NCI-H510A (cell line): ENCODE results near the gene GUCY2D.
"Not testable (repeated sequence)": the region's sequence is repeated elsewhere in the genome, so short reads cannot be mapped to it uniquely, and the experiment has no call there.

Source experiments
- DNase-seq: peaks from one replicate; lab custom pipeline; 2025; lab: John Stamatoyannopoulos, UW

Gene GUCY2D

GRCh38 chr17:8001976-8002720 is at the start of gene GUCY2D:
TSS of gene GUCY2D (plus strand) at chr17:8002615. CDS start at chr17:8003048, 433 bp downstream.
- DNase-seq, result no peak

DNA sequence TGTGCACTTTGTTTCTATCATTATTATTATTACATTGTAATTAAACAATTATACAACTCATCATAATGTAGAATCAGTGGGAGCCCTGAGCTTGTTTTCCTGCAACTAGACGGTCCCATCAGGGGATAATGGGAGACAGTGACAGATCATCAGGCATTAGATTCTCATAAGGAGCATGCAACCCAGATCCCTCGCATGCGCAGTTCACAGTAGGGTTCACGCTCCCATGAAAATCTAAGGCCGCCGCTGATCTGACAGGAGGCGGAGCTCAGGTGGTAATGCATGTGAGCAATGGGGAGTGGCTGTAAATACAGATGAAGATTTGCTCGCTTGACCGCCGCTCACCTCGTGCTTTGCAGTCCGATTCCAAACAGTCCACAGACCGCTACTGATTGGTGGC is 49.1 kb upstream of the GUCY2D start:
- not testable (repeated sequence) for DNase-seq

DNA sequence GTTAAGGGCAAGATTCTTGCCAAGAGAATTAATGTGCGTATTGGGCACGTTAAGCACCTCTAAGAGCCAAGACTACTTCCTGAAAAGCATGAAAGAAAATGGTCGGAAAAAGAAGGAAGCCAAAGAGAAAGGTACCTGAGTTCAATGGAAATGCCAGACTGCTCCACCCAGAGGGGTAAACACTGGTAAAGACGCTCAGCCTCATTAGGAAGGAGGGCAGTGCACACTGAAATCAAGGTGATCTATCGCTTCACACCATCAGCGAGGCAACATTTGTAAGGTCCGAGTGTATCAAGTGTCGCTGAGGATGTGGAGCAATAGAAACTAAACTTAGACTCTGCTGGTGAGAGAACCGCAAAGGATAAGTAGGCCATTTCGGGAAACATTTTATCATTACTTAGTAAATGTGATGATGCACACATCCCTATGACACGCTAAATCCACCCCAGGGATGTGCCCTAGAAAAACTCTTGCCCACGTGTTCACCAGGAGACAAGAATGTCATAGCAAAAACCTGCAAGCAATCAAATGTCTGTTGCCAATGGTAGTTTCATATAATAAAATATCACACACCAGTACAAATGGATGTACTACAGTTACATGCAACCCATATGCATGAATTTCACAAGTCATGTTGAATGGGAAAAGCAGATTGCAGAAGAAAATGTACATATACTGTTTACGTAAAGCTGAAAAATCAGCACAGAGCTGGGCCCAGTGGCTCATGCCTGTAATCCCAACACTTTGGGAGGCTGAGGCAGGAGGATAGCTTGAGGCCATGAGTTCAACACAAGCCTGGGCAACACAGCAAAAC is 46.8 kb upstream of the GUCY2D start:
- DNase-seq, result no peak

- no peak for DNase-seq
Observed at GRCh38 chr17:7956228-7956965, 46.0 kb upstream of the GUCY2D start.

- no peak for DNase-seq
Observed at GRCh38 chr17:7959503-7960253, 42.7 kb upstream of the GUCY2D start.

GRCh38 chr17:7961421-7961820 is 41.0 kb upstream of the GUCY2D start:
- DNase-seq, result no peak

GRCh38 chr17:7967751-7968150 is 34.7 kb upstream of the GUCY2D start:
- no peak for DNase-seq

DNA sequence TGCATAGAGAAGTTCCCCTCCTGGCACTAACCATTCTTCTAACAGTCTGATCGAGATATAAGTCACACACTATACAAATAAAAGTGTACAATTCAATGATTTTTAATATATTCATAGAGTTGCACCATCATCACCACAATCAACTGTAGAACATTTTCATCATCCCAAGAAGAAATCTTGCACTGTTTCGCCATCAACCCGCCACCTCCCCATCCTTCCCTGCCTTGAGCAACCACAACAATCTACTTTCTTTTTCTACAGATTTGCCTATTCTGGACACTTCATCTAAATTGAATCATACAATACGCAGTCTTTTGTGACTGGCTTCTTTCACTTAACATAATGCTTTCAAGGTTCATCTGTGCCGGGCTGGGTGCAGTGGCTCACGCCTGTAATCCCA is 33.0 kb upstream of the GUCY2D start:
- DNase-seq, result no peak

DNA sequence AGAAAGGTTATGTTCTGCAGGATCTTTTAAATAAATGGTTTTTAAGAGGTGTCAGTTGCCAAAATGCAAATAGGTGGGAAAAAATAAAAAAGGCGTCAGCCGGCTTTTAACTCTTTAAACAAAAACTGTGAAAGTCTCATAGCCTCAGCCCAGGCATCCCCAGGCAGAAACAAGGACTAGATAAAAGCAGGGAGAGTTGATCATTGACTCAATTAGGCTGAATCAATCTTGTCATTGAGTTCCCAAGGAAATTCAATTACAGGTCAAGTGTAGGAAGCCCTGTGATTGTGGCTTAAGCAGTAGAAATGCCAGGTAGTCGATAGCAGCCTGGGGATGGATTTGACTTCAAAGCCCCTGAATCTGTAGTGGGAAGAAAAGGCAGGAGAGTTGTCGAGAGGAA is 30.8 kb upstream of the GUCY2D start:
- DNase-seq, result no peak

DNA sequence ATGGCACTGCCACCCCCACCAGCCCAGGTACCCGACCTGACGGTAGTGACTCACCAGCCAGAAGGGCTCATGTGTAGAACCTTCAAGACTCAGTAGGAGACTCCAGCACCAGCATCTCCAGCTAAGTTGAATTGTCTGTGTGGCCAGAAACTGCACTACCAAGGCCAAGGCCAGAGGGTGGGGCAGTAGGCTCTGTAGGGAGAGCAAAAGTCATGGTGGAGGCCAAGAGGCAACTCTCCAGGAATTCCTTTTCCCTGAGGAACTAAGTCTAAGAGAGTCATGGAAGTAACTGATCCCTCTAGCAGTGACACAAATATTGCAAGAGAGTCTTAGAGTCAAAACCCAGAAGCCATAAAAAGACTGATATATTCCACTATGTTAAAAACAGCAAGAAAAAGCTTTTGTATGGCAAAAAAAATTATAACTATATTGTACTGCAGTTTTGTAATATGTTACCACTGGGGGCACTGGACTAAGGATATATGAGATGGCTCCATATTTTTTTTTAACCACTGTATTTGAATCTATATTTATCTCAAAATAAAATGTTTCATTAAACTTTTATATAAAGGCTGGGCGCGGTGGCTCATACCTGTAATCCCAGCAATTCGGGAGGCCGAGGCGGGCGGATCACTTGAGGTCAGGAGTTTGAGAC is 30.2 kb upstream of the GUCY2D start:
- no peak for DNase-seq

DNA sequence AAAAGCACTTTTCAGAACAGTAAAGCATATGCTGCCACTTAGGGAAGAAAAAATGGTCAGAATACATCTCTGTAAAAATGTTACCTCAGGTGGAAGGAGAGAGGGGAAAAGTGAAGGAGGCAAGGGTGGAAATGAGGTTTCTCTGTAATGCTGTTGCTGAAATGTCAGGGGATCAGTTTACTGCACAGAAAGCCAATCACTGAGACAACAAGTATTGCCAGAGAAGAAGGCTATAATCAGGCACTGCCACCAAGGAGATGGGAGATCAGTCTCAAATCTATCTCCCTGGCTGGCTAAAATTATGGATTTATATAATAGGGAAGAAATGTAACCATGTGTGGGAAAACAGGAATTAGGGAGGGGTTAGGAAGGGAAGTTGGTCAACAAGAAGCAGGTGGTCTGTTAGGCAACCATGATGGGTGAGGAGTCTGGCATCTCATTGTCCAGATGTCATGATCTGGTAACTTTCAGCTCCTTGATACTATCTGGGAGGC is 27.7 kb upstream of the GUCY2D start:
- no peak for DNase-seq

- DNase-seq, result no peak
Observed at GRCh38 chr17:7977039-7977438, 25.4 kb upstream of the GUCY2D start.

GRCh38 chr17:7977805-7978204 is 24.6 kb upstream of the GUCY2D start:
- DNase-seq, result no peak

- DNase-seq, result no peak
Observed at GRCh38 chr17:7982173-7982572, 20.2 kb upstream of the GUCY2D start.

GRCh38 chr17:7982666-7983065 is 19.7 kb upstream of the GUCY2D start:
- no peak for DNase-seq

- no peak for DNase-seq
Observed at GRCh38 chr17:7984904-7985303, 17.5 kb upstream of the GUCY2D start.

DNA sequence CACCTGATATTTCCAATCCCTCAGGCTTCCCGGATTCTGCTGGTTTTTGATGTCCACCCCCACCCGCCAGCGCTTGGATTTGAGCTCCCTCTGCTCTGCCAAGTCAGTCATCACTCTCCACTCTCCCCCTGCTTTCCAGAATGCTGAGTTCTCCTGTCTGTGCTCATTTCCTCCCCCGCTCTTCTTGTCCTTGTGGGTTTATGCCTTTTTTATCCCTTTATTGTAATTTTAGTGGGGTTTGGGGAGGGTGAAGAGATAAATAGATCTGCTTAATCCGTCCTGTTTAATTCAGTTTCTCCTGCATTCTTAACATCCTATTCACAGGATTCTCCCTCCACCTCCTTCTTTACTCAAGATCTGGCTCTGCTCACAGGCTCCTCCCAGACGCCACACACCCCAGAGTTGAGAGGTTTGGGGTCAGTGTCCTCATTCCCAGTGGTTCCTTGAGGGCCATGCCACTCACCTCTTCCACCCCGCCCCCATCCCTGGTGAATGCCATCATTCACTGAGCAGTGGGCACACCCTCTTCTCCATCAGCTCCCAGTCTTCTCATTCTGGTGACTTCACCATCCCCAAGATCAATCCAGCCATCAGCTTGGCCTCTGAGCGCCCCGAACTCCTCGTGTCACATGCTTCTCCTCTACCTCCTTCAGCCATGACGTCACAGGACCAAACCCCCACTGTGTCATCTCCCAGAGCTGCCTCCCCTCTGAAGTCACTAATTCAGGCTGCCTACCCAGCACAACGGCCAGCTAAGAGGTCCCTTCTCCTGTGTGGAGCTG is 15.1 kb upstream of the GUCY2D start:
- DNase-seq, result no peak

- DNase-seq, result peak; percentile 43
Observed at GRCh38 chr17:7988750-7989178, 13.7 kb upstream of the GUCY2D start.

- peak; percentile 70 for DNase-seq
Observed at GRCh38 chr17:7989781-7990655, 12.4 kb upstream of the GUCY2D start.
